A172 (cell line): Measurements from ENCODE around the gene GPR152. TPM values are rescaled to one million over a fixed set of nuclear protein-coding genes. Genes with fewer than 3 reads are reported as not detected.
"Not testable (repeated sequence)": the region's sequence is repeated elsewhere in the genome, so short reads cannot be mapped to it uniquely, and the experiment has no call there.

Source experiments
- DNase-seq: peaks from one replicate; pipeline ENCODE4 v3.0.0-alpha.2; 2015; ENCODE audit warnings: low spot score
- total RNA-seq: library from RNA; depleted of rRNA; stranded (reverse); fragments of >200 nt; shearing (Covaris generic); gene quantifications from 2 replicates; pipeline ENCODE4 v1.2.3, GENCODE V29; 2014; rRNA removed

GPR152 gene
- total RNA-seq, 1 experiment from 2014 or later, result not detected

- no peak for DNase-seq
These were observed 42.7 kb downstream of the GPR152 start for GRCh38 chr11:67409781-67410368.

- DNase-seq, result no peak
These were observed 43.3 kb downstream of the GPR152 start for GRCh38 chr11:67409261-67409666.

GRCh38 chr11:67408437-67409200 lies 43.9 kb downstream of the GPR152 start:
- DNase-seq, result no peak

DNA sequence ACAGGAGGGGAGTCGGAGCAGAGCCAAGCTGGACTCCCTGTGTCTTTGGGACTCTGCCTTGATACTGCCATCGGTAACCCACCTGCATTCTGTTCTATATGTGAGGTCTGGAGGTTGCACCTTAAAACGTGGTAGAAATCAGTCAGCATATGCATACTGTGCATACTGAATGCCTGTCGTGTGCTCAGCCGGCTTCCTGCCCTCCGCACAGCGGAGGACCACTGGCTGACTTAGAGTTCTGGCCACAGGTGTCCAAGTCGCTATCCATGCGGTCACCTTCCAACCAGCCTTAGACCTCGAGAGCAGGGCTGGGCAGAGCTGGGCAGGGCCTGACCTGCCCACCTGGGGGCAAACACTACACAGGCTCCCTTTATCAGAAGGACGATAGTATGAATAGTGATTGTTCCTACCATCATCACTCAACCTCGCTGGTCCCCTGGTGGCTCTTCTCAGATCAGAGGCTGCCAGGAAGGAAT lies 44.8 kb downstream of the GPR152 start:
- DNase-seq, result no peak

DNA sequence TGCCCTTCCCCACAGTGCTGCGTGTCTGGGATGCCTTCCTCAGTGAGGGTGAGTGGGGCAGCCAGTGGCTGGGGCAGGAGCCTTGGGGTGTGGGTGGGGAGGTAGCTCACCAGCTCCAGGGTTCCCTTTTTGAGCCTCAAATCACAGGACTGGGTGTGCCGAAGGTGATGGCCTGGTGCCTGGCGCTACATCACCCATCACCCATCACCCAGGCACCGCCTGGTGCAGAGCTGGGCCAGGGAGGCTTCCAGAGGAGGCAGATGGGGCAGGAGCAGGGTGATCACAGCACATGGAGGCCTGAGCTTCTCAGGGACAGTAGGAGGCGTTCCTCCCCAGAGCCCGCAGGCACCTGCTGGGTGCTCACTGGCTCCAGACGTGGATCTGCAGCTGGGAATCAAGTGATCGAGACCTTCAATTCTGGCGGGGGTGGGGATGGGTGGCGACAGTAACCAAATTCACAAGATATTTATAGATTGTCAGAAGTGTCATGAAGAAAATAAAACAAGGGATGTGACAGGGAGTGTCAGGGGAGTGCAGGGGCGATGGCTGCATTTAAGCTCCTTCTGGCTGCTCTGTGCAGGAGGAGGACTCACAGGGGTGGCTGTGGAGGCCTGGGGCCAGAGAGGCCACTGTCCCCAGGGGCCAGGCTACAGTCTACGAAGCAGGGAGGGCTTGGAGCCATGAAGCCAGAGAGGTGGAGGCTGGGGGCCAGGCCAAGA lies 45.4 kb downstream of the GPR152 start:
- DNase-seq, result no peak

DNA sequence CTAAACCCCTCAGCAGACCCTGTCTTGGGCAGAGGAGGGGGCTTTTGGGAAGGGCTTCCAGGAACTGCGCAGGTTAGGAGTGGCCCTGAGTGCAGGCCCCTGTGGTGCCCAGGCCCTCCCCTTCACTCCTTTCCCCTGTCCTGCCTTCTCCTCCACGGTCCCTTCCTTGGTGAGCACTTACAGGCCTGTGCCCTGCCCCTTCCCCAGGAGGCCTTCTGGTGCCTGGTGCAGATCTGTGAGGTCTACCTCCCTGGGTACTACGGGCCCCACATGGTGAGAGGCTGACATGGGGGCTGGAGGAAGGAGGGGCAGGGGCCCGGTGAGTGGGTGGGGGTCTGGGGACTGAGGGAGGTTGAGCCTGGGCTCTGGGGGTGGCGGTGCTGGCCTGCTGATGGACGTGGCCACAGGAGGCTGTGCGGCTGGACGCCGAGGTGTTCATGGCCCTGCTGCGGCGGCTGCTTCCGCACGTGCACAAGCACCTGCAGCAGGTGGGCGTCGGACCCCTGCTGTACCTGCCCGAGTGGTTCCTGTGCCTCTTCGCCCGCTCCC lies 46.0 kb downstream of the GPR152 start:
- no peak for DNase-seq

- no peak for DNase-seq
These were observed 46.7 kb downstream of the GPR152 start for GRCh38 chr11:67405688-67406339.

DNA sequence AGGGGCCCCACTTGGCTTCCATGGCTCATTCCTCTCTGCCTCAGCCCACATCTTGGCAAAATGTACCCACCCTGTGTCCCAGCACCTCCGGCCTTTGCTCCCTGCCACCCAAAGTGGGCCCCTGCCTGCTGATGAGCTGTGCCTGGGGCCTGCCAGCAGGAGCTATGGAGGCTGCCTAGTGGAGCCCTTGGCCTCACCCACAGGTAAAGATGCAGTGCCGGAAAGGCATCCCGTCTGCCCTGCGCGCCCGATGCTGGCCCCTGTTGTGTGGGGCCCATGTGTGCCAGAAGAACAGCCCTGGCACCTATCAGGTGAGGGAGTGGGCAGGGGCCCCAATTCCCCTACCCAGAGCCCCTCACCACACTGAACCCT lies 47.3 kb downstream of the GPR152 start:
- DNase-seq, result no peak

GRCh38 chr11:67404515-67405195 lies 47.9 kb downstream of the GPR152 start:
- DNase-seq, result no peak

GRCh38 chr11:67403085-67403484 lies 49.4 kb downstream of the GPR152 start:
- not testable (repeated sequence) for DNase-seq

DNA sequence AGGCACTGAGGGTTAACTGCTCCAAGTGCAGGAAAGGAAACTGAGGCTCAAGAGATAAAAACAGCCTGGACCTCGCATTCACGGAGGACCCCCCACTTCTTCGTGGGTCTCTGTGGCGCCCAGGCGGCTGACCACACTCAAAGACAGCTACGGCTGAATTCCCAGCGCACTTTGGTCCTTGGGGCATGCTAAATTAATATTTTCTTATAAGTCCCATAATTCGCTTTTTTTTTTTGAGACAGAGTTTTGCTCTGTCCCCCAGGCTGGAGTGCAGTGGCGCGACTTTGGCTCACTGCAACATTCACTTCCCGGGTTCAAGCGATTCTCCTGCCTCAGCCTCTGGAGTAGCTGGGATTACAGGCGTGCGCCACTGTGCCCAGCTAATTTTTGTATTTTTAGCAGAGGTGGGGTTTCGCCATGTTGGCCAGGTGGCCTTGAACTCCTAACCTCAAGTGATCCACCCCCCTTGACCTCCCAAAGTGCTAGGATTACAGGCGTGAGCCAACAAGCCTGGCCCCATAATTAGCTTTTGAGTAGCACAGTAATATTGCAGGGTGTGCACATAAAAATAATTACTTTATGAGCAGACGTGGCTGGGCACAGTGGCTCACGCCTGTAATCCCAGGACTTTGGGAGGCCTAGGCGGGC lies 50.2 kb downstream of the GPR152 start:
- not testable (repeated sequence) for DNase-seq

GRCh38 chr11:67401495-67402191 lies 50.9 kb downstream of the GPR152 start, which contains the start of gene PPP1CA:
Gene PPP1CA (minus strand): TSS chr11:67401858. CDS start chr11:67401782, 76 bp downstream.
- peak; percentile 69 for DNase-seq

Other genes with a start within 250 kb of the GPR152 start
- gene GRK2, start 186.3 kb downstream of the GPR152 start, total RNA-seq, result 40.3 and 44.6 TPM in 2 replicates
- 25.4 and 51.8 TPM in 2 replicates for gene ANKRD13D, start 163.4 kb downstream of the GPR152 start, total RNA-seq
- 3.2 and 10.0 TPM in 2 replicates for gene SSH3, start 149.2 kb downstream of the GPR152 start, total RNA-seq
- 75.8 and 96.0 TPM in 2 replicates for gene POLD4, start 99.2 kb downstream of the GPR152 start, total RNA-seq
- 7.5 and 8.1 TPM in 2 replicates for gene CLCF1, start 79.1 kb downstream of the GPR152 start, total RNA-seq
- 6.2 and 15.0 TPM in 2 replicates for gene RAD9A, start 60.7 kb downstream of the GPR152 start, total RNA-seq
- gene PPP1CA, start 50.9 kb downstream of the GPR152 start, total RNA-seq, result 192 and 217 TPM in 2 replicates
- gene TBC1D10C, start 48.6 kb downstream of the GPR152 start, total RNA-seq, result not detected in 2 replicates
- 0.05 TPM in 1 of 2 replicates, not detected in the other for gene CARNS1, start 37.1 kb downstream of the GPR152 start, total RNA-seq
- gene RPS6KB2, start 24.2 kb downstream of the GPR152 start, total RNA-seq, result 83.6 and 89.8 TPM in 2 replicates
- 1.5 and 2.3 TPM in 2 replicates for gene PTPRCAP, start 15.0 kb downstream of the GPR152 start, total RNA-seq
- 108 and 116 TPM in 2 replicates for gene CORO1B, start 9.3 kb downstream of the GPR152 start, total RNA-seq
- not detected in 2 replicates for gene CABP4, start 2.6 kb upstream of the GPR152 start, total RNA-seq
- 14.0 and 20.0 TPM in 2 replicates for gene TMEM134, start 16.5 kb upstream of the GPR152 start, total RNA-seq
- 95.8 and 99.9 TPM in 2 replicates for gene AIP, start 30.3 kb upstream of the GPR152 start, total RNA-seq
- gene PITPNM1, start 52.6 kb upstream of the GPR152 start, total RNA-seq, result 27.0 and 29.9 TPM in 2 replicates
- gene CDK2AP2, start 55.4 kb upstream of the GPR152 start, total RNA-seq, result 48.4 and 50.9 TPM in 2 replicates
- gene CABP2, start 70.7 kb upstream of the GPR152 start, total RNA-seq, result not detected in 2 replicates
- 639 and 900 TPM in 2 replicates for gene GSTP1, start 131.1 kb upstream of the GPR152 start, total RNA-seq
- 171 and 199 TPM in 2 replicates for gene NDUFV1, start 154.2 kb upstream of the GPR152 start, total RNA-seq
- gene NUDT8, start 177.2 kb upstream of the GPR152 start, total RNA-seq, result 5.3 and 11.9 TPM in 2 replicates
- not detected in 2 replicates for gene TBX10, start 187.0 kb upstream of the GPR152 start, total RNA-seq
- gene ACY3, start 198.0 kb upstream of the GPR152 start, total RNA-seq, result 0.41 and 0.89 TPM in 2 replicates
- gene ALDH3B2, start 221.9 kb upstream of the GPR152 start, total RNA-seq, result not detected in 2 replicates